Uterus (tissue), 4 donors: ENCODE results near the gene IVD. TPM values are rescaled to one million over a fixed set of nuclear protein-coding genes. Genes with fewer than 3 reads are reported as not detected.

Experiments used
- DNase-seq, 2 donors: peaks; one replicate each; pipeline ENCODE4 v3.0.0-alpha.2; 2019 to 2020
- H3K27ac ChIP-seq, 2 donors: fragments of 200-600 bp; sonication (generic); 1 replicate in 1 of 2; 2 replicates in 1 of 2; pipeline ENCODE4 v1.5.1; 2016 to 2018
- H3K27me3 ChIP-seq, 2 donors: fragments of 200-600 bp; sonication (generic); one replicate each; pipeline ENCODE4 v1.5.1; 2018 to 2019; ENCODE audit warnings: control low read depth in 1 of 2
- H3K36me3 ChIP-seq, 2 donors: fragments of 200-600 bp; sonication (generic); one replicate each; pipeline ENCODE4 v1.5.1; 2019; ENCODE audit warnings: control low read depth in 1 of 2
- H3K4me1 ChIP-seq, 2 donors: fragments of 200-600 bp; sonication (generic); one replicate each; pipeline ENCODE4 v1.5.1; 2018 to 2019; ENCODE audit warnings: control low read depth in 1 of 2
- H3K4me3 ChIP-seq, 2 donors: fragments of 200-600 bp; sonication (generic); 1 replicate in 1 of 2; 2 replicates in 1 of 2; pipeline ENCODE4 v1.5.1; 2018 to 2019; ENCODE audit warnings: mild to moderate bottlenecking in 1 of 2
- H3K9me3 ChIP-seq, 2 donors: fragments of 200-600 bp; sonication (generic); one replicate each; pipeline ENCODE4 v1.5.1; 2019; ENCODE audit warnings: control low read depth in 1 of 2
- POLR2A ChIP-seq, 2 donors: fragments of 450-650 bp; IDR thresholded peaks; one replicate each; pipeline ENCODE4 v1.6.1; 2016; ENCODE audit warnings: antibody characterized with exemption in 2 of 2, mild to moderate bottlenecking in 1 of 2, moderate library complexity in 1 of 2
- intact Hi-C: fragments of 100-400 bp; cut with DNase I; formaldehyde crosslinking; loops from one replicate; pipeline ENCODE4 v1.15.1; 2023; ENCODE audit warnings: low total_unique reads
- total RNA-seq, 4 donors: library from RNA; depleted of rRNA in 3 of 4; stranded (reverse); fragments of >200 nt in 3 of 4; gene quantifications; one replicate each; pipeline versions ENCODE4 v1.1.0 to v1.2.4, GENCODE V29; 2014 to 2023
- TF ChIP-seq, protein P1 (sequence below), 4 experiments: fragments of 200-600 bp in 2 of 4; fragments of 450-650 bp in 2 of 4; sonication (generic) in 2 of 4; IDR thresholded peaks; one replicate each; pipeline ENCODE4 v1.5.1; 2016 to 2019; ENCODE audit warnings: antibody characterized with exemption in 4 of 4, mild to moderate bottlenecking in 2 of 4, moderate library complexity in 1 of 4
- donor health status: DM: yes; HTN: yes; CAD: no.

IVD gene
- total RNA-seq, 4 donors from 2014 or later: 66.5 to 203 (median 83.7) TPM

DNA sequence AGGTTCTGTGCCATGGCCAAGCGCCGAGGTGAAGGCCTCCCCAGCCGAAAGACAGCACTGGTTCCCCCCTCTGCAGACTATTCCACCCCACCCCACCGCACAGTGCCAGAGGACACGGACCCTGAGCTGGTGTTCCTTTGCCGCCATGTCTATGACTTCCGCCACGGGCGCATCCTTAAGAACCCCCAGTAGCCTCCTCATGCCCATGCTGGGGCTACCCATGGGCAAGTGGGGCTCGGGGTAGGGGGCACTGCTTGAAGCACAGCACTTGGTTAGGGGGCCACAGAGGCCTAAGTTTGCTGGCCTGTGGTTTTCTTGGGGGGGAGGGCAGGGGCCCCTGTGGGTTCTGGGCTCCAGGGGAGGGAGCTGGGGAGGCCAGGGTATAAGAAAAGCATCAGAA, 60.3 kb downstream of the IVD start:
- Histone ChIP-seq H3K4me3 (no peak overlapping the region), H3K4me1 (no peaks in the 10 kb centered on the region), H3K36me3 (no peaks in the 10 kb centered on the region), H3K27ac (no peak overlapping the region), H3K9me3 (no peaks in the 10 kb centered on the region), H3K27me3 (no peaks in the 10 kb centered on the region)
- DNase-seq: no peak
- intact Hi-C loops: no loop called here
- TF ChIP-seq, protein P1, sequence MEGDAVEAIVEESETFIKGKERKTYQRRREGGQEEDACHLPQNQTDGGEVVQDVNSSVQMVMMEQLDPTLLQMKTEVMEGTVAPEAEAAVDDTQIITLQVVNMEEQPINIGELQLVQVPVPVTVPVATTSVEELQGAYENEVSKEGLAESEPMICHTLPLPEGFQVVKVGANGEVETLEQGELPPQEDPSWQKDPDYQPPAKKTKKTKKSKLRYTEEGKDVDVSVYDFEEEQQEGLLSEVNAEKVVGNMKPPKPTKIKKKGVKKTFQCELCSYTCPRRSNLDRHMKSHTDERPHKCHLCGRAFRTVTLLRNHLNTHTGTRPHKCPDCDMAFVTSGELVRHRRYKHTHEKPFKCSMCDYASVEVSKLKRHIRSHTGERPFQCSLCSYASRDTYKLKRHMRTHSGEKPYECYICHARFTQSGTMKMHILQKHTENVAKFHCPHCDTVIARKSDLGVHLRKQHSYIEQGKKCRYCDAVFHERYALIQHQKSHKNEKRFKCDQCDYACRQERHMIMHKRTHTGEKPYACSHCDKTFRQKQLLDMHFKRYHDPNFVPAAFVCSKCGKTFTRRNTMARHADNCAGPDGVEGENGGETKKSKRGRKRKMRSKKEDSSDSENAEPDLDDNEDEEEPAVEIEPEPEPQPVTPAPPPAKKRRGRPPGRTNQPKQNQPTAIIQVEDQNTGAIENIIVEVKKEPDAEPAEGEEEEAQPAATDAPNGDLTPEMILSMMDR (IDR thresholded peaks at IDR 0.05): no peak
- no peak for TF ChIP-seq POLR2A (IDR thresholded peaks at IDR 0.05)

DNA sequence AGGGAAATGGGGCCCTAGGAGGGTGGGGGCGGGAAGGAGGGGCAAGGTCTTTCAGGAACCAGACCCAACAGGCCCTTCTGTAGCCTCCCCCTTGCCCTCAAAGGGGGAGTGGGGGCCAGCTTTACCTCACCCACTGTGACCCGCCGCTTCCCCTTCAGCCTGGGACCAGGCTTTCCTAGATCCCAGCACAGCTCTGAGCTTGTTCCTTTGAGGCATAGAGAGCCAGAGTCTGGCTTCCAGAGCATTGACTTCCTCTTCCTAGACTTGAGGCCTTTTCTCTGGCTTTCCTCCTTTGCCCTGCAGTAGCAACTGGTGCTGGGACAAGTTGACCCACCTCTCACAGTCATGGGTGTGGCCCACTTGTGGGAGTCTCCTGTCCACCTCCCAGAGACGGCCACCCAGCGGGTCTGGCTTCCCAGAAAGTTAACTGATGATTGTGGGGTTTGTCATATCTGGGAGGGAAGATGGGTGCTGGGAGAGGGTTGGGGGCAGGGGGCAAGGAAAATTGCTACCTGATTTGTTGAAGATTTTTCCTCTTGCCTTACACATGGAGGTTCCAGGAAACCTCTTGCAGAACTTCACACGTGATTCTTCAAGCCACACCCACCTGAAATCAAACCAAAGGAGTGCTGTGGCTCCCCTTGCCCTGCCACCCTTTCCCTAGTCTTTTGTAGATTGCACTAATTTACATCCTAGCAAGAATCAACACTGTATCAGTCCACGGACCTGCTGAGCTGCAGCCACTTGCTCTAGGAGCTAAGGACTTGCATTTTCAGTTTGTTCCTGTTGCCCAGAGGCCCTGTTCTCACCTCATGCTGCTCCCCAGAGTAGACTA, 61.0 kb downstream of the IVD start:
- no peak for DNase-seq
- TF ChIP-seq, protein P1 (IDR thresholded peaks at IDR 0.05): no peak
- no peak for TF ChIP-seq POLR2A (IDR thresholded peaks at IDR 0.05)
- no peaks in the 10 kb centered on the region for H3K4me1 ChIP-seq
- intact Hi-C loops: no loop called here
- no peaks in the 10 kb centered on the region for H3K36me3 ChIP-seq
- H3K4me3 ChIP-seq: no peak overlapping the region
- no peaks in the 10 kb centered on the region for H3K27me3 ChIP-seq
- H3K9me3 ChIP-seq: no peaks in the 10 kb centered on the region
- no peak overlapping the region for H3K27ac ChIP-seq

DNA sequence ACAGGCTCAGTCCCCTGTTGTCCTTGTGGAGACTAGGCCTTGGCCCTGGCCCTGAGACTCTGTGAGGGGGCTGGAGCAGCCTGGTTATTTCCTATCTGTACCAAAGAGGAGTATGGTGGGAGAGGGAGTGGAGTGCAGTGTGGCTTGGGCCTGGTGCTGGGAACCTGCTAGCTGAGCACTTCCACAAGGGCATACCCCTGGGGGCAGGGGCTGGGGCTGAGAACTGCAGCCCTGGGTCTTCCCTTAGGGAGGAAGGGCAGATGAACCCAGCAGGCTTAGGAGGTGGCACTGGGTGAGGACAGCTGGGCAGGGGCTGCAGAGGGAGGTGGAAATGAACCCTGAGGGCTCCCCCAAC, 61.6 kb downstream of the IVD start:
- no peaks in the 10 kb centered on the region for H3K4me1 ChIP-seq
- intact Hi-C loops: no loop called here
- DNase-seq: no peak

DNA sequence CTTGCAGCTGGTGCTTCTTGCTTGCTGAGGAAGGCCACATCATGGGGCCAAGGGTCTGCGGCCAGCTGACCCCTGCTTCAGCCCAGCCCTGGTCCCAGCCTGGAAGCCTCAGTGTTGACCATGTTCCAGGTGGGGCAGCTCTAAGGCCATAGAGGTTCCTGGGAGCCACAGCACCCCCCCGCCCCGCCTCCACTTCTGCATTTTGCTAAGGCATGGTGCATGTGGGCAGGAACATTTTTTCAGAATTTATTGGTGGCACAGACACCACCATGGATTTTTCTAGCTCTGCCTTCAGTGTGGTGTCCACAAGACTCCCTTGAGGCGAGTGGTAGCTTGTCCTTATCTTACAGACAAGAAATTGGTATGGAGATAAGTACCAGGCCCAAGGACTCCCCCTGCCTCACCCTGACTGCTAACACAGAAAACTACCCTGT, 63.3 kb downstream of the IVD start:
- Histone ChIP-seq H3K4me1 (no peaks in the 10 kb centered on the region), H3K36me3 (no peaks in the 10 kb centered on the region), H3K27me3 (no peaks in the 10 kb centered on the region), H3K27ac (no peak overlapping the region), H3K9me3 (no peaks in the 10 kb centered on the region), H3K4me3 (no peak overlapping the region)
- intact Hi-C loops: no loop called here
- TF ChIP-seq POLR2A (IDR thresholded peaks at IDR 0.05): no peak
- TF ChIP-seq, protein P1 (IDR thresholded peaks at IDR 0.05): no peak
- no peak for DNase-seq

More for the DNA sequence above, 61.6 kb downstream of the IVD start:
- H3K4me3 ChIP-seq: no peak overlapping the region
- H3K36me3 ChIP-seq: no peaks in the 10 kb centered on the region
- no peak for TF ChIP-seq POLR2A (IDR thresholded peaks at IDR 0.05)
- TF ChIP-seq, protein P1 (IDR thresholded peaks at IDR 0.05): no peak
- H3K9me3 ChIP-seq: no peaks in the 10 kb centered on the region
- H3K27me3 ChIP-seq: no peaks in the 10 kb centered on the region
- no peak overlapping the region for H3K27ac ChIP-seq

DNA sequence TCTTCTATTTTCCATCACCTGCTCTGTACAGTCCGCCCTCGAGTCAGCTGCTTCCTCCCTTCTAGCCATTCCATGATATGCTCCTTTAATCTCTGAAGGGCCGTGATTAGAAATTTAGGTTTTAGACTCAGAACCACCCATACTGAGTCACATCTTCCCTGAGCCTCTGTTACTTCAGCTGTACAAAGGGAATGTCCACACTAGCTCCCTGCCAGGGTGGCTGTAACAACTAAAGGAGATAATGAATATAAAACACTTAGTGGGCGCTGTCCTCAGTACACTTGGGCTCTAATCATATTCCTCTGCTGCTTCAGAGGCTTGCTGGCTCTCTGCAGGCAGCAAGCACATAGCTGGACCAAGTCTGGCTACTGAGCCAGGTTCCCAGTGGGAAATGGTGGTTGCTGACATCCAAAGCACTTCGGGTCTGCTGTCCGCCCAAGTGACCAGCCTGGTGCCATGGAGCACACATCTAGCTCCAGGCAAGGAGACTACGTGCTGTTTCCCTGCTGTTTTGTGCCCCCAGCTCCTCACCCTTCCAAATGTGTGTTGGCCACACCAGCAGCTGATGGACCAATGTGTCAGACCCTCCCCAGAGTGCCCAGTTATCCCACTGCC, 64.3 kb downstream of the IVD start:
- H3K4me1 ChIP-seq: no peaks in the 10 kb centered on the region
- DNase-seq: no peak
- peak overlapping the region in 1 of 2 donors; percentile 70 for H3K4me3 ChIP-seq
- no peaks in the 10 kb centered on the region for H3K27me3 ChIP-seq
- TF ChIP-seq POLR2A (IDR thresholded peaks at IDR 0.05): no peak
- TF ChIP-seq, protein P1 (IDR thresholded peaks at IDR 0.05): no peak
- peak overlapping the region; percentile 80 to 92 for H3K27ac ChIP-seq
- intact Hi-C loops: no loop called here
- no peaks in the 10 kb centered on the region for H3K9me3 ChIP-seq
- H3K36me3 ChIP-seq: no peaks in the 10 kb centered on the region
